GM18517 (cell line): ENCODE results near the gene LHCGR.

Experiments used
- ATAC-seq: cut with Tn5 transposase; IDR thresholded peaks from one replicate; pipeline ENCODE4 v1.9.1; 2021; ENCODE audit warnings: mild to moderate bottlenecking, moderate library complexity; ENCODE audit not compliant: unreplicated experiment

LHCGR gene

DNA sequence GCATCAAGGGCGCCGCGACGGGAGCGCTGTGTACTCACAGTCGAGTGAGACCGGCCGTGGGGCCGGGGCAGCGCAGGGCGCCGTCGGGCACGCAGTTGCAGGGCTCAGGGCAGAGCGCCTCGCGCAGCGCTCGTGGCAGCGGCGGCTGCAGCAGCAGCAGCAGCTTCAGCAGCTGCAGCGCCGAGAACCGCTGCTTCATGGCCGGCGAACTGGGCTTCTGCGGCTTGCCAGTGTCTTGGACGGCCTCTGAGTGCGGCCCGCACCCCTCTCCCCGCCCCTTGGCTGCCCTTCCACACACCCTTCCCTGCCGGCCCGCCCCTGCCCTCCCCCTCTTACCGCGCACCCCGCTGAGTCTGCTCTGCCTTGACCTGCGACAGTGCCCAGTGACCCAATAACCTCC is at the start of gene LHCGR:
Gene LHCGR (minus strand): TSS at position 252 of the 400 bp plus-strand sequence. CDS start 53 bp downstream, at position 199.
- ATAC-seq, result no peak

DNA sequence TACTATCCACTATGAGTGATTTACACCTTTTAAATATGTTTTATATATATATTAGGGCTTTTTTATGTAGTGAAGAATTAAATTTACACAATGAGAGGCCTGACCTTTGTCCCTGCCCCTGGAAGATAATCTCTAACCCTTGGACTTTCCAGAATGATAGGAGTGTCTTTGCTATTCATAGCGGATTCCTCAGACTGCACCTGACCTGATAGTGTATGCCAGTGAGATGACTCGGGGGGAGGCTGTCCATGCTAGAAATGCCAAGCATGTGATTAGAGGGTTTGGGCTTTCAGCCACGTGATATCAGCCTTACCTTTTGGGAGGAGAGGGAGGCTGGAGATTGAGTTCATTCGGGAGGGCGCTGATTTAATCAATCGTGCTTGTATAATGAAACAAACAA is 44.1 kb upstream of the LHCGR start:
- ATAC-seq, result no peak

DNA sequence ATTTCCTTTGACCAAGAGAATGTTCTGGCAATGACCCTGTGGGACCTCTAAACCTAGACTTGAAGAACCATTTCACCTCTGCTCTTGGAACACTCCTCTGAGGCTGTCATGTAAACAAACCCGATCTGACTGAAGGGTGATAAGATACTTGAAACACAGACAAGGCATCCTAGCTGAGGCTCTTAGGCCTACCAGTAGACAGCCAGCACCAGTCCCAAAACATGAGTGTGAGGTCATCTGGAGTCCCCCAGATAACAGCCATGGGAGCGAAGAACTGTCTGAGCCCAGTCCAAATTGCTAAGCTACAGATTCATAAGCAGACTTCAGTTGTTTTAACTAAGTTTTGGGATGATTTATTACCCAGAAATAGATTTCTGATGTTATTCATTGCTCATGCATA is 39.5 kb upstream of the LHCGR start:
- ATAC-seq, result no peak

DNA sequence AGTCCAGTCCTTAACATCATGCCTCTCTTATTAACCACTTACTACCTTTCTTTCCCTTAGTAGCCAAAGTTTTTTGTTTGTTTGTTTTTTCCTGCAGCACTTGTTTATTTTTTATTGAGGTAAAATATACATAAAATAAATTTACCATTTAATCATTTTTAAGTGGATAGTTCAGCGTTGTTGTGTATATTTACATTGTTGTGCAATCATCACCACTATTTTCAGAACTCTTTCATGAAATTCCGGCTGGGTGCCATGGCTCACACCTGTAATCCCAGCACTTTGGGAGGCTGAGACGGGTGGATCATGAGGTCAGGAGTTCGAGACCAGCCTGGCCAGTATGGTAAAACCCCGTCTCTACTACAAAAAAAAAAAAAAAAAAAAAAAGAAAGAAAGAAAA is 38.1 kb upstream of the LHCGR start:
- ATAC-seq, result no peak

DNA sequence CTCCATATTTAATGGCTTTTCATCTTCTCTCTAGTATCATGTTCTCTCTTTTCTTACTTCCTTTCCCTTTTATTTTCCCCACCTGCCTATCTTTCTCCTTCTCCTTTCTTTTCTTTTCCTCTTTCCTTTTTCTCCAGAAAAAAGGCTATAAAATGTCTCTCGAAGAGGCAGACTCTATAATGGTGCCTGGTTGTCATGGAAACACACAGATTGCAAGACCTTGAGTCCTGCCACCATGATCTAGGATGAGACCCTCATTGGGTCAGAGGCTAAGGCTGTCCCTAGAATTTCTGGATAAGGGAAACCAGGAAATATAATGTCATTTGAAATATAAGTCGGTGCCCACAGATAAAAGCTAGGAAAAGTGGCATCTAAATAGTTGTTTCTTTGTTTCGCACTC is 36.5 kb upstream of the LHCGR start:
- no peak for ATAC-seq

DNA sequence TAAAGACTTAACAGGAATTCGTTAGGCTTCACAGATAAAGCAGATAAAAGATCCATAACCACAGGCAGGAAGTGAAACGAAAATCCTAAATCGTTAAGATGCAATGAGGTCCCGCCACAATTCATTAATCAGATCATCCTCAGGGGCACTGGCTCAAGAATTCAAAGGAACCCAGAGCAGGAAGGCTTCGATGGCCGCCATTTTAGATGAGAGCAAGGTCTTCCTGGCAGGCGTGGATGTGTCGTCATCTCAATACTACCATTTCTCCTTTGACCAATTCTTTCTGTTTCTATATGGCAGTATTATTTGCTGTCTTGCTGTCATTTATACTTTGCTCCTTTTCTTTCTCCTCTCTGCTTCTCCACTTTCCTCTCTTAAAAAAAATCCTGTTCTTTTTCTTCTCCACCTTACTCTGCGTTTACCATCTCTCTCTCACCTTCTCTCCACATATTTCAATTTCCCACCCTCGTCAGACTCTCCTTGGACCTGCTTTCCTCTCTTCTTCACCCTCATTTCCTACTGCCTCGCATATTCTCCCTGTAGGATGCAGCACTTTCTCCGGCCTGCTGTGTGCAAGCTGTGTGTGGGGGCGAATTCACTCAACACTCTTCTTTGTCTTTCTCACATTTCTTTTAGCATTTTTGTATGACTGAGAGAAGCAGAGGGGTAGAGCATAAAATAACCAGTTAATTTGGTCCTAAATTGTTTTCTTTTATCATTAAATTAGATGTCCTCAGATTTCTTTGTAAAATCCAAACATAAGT is 35.1 kb upstream of the LHCGR start:
- no peak for ATAC-seq

DNA sequence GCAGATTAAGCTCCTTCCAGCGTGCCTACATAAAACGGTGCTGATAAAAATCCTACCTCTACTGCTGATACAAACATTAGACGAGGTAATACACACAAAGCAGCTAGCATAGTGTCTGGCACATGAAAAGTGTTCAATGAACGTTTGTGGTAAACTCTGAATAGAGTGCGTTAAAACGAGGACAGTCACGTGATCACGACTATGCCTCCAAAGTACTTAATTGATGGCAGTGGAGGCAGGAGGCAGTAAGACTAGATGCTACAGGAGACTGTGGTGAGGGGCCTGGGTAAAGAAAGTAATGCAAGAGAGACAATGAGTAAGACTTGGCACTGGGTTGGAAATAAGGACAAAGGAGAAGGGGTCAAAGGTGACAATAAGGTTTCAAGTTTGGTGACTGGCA is 32.1 kb upstream of the LHCGR start:
- ATAC-seq, result no peak

DNA sequence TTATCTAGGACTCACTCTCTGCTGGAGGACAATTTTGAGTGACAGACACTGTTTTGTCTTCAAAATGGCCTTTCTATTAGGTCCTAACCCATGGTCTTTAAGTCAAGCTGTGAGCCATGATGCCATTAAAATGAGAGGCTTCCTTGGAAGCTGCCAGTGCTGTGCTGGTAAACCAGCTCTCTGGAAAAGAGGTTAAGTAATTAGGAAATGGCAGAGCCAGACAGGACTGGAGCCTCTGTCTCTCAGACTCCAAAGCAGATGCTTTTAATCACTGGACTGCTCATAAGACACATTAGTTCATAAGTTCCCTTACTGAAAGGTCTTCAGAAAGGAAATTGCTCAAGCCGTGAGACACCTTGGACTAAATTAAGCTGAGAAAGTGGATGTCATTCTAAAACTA is 25.8 kb upstream of the LHCGR start:
- no peak for ATAC-seq

DNA sequence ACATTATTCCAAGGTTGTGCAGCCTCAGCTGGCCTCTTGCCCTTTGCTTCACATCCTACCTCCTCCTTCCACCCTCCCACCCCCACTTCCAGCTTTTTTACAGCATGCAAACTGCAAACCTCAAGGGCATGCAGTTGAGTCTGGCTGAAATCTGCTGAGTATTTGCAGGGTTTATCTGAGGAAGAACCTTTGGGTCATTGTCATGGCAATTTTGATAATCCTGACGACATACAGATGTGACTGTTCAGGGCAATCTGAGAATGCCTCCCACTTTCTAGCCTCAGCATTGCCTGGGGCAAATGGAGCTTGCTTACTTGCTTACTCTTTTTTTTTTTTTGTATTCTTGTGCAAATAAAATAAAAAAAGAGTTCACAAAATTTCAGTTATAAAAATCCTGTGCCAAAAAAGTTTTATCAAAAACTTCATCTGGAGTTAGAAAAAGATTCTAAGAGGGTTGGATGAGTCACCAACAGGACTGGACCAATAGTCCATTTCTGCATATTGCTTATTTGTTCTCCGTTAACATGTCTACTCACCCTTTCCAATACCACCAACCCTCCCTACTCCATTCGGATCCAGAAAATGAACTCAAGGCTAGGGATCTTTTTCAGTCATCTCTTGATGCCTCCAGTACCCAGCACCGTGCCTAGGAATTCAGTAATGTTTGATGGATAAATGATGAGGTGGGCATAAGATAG is 23.6 kb upstream of the LHCGR start:
- no peak for ATAC-seq

DNA sequence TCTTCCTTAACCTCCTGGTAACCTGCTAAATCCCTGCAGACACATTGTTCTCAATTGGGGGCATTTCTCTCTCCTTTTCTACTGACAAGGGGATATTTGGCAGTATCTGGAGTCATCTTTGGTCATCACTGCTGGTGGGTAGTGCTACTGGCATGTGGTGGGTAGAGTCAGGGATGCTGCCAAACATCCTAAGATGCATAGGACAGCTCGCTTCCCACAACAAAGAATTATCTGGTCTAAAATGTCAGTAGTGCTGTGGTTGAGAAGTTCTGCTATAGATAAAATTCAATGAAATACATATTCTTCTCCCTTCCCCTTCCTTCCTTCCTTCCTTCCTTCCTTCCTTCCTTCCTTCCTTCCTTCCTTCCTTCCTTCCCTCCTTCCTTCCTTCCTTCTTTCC is 18.7 kb upstream of the LHCGR start:
- ATAC-seq, result no peak

DNA sequence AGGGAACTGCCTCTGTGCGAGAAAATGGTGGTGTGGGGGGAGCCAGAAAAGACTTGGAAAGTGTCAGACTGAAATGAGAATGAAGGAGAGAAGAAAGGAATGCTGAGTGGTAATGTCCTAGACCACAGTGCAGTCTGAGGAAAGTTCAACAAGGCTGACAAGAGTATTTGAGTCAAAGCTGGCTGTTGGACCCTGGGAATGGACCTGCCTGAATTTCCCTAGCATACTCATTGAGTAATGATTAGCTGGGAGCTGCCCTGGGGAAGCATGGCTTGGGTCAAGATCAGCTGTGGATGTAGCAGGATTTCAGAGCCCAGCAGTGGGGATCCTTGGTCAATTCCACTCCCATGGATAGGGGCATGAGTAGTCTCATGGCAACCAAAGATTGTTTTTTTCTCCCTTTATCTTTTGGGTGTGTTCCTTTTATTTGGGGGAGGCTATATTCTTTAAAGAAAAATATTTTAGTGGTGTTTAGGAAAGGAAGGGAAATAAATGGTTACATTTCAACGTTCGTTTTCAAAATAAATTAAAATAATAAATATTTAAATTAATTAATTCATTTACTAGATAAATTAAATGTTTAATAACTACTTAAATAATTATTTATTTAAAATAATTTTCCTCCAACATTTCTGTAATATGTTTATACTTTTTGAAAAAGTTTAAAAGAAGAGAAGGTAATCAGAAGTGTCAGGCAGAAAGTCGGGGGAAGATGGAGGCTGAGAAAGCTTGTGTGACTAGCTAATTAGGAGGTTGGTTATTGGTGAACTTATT is 15.9 kb upstream of the LHCGR start:
- no peak for ATAC-seq

DNA sequence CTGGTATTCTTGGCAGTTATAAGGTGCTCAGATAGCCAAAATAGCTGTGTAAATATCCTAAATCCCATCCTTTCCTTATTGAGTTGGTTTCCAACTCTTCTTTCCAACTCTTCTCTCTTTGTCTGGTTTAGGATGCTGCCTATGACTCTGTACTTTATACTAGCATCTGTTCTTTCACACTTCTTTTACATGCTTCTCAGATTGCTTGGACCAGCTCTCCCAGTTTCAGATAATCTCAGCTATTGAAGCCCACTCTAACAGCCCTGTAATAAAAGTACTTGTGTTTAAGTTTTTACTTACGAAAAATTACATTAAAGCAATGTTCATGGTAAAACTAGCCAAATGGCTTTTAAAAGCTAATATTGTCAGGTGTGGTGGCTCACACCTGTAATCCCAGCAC is 14.7 kb upstream of the LHCGR start:
- ATAC-seq, result no peak

DNA sequence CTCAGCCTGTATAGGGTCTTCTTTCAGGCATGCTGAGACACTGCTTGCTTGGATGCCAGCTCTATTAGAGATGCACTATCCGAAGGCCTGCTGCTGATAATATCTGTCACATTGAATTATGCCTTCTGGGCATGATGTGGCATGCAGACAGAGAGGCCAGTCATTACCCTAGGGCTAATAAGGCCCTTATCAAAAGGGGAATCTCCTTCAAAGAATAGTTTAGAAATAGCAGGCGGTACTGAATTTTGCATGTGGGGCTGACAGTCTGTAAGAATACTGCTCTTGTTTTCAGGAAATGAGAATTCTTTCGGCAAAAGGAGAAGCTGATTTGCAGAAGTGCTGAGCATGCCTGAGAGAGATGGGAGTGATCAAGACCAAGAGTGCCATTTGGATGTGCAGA is 13.1 kb upstream of the LHCGR start:
- ATAC-seq, result no peak

DNA sequence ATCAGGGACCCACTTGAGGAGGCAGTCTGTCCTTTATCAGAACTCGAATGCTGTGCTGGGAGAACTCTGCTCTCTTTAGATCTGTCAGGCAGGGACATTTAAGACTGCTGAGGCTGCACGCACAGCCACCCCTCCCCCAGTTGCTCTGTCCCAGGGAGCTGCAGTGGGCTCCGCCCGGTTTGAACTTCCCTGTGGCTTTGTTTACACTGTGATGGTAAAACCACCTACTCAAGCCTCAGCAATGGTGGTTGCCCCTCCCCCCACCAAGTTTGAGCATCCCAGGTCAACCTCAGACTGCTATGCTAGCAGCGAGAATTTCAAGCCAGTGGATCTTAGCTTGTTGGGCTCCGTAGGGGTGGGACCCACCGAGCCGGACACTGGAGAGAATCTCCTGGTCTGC is 11.8 kb upstream of the LHCGR start:
- no peak for ATAC-seq

DNA sequence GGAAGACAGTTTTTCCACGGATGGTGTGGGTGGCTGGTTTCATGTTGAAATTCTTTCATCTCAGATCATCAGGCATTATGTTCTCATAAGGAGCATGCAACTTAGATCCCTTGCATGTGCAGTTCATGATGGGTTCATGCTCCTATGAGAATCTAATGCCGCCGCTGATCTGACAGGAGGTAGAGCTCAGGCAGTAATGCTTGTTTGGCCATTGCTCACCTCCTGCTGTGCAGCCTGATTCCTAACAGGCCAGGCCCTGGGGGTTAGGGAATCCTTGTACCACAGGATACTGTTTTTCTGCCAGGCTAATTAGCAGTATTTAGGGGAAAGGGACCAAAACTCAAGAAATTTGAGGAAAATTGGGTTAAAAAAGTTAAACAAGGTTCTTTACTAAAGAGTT is 5.3 kb upstream of the LHCGR start:
- no peak for ATAC-seq

DNA sequence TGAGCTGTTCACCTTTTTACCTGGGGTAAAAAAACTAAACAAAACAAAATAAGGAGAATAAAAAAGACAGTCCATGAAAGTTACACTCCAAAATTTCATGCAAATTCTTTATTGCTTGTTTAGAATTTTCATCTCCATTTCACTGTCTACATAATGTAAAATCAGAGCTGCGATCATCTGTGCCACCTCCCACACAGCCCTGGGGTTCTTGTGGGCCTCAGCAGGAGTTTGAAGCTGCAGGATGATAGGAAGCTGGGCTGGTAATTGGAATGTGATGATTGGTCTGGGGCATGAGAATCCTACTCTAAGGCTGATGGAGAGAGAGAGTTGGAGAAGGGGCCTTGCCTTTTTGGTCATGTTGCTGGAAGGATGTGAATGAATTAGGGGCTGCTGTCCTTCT is 4.2 kb upstream of the LHCGR start:
- ATAC-seq, result no peak

DNA sequence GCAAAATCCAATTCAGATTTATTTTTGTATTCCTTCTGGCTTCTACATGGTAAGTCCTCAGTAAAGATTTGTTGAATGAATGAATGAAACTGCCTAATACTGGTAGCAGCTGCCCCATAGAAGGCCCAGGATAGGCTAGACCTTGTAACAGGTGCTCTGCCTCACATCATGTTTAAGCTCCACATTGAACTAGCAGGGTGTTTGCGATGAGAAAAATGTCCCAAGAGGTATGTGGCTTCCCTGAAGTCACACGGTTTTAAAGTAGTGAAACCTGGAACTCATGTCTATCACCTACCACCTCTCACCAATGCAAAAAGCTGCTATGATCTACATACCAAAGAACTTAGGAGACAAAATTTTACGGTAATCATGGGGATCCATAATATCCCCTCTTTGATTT is 765 bp upstream of the LHCGR start:
- no peak for ATAC-seq

DNA sequence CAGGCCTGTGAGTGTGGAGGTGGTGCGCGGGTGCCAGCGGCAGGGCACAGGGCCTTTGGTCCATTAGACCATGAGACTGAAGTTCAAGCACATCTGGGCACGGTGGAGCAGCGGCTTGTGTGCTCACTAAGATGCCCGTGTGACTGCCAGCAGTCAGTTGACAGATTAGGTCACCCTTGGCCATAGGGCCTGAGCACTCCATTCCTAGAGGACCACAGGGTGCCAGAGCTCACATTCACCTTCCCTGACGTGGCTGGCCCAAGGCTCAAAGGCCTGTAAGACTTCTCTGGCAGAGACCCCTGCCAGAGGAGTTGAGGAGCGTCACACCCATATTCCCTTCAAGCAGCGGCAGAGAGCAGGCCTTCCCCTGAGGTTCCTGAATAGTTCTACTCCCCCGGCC is 650 bp downstream of the LHCGR start:
- no peak for ATAC-seq

DNA sequence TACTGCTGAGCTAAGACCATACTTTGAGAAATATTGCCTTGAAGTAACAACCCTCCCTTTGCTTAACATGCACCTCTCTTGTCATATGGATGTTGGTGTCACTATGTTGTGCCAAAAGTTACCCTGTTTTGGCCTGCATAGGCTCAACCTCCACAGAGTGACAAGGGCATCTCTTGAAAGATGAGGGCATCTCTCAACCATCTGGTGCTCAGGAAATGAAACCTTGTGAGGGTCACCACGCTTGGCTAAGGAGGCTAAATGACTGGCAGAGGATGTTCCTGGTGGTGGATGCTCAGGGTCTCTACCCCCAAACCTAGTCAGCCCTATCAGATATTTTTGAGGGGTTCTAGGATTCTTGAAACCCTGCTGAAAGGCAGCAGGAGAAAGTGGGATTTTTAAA is 2.3 kb downstream of the LHCGR start:
- ATAC-seq, result peak; percentile 40

DNA sequence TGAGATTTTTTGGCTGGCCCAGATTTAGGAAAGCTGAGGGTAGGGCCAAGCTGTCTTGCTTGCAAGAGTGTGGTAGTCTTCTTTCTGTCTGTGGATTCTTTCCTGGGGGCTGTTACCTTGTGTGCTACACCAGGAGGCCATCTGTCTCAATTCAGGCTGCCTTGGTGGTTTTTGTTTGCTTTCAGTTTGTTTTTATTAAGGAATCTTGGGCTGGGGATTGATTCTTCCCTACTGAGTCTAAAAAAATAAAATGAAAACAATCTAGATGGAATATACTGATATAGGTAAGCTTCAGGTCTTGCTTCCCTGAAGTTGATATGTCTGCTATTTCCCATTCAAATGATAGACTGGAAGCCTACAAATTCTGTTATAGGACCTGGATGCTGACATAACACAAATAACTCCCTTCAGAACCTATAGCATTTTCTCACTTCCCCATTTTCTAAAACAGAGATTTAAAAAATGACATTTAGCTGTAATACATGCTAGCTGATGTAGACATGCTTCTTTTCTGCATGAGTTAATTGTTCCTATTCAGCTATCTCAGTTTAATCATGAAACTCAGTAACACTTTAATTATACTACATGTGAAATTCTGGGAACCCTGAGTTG is 5.3 kb downstream of the LHCGR start:
- ATAC-seq, result peak; percentile 68

DNA sequence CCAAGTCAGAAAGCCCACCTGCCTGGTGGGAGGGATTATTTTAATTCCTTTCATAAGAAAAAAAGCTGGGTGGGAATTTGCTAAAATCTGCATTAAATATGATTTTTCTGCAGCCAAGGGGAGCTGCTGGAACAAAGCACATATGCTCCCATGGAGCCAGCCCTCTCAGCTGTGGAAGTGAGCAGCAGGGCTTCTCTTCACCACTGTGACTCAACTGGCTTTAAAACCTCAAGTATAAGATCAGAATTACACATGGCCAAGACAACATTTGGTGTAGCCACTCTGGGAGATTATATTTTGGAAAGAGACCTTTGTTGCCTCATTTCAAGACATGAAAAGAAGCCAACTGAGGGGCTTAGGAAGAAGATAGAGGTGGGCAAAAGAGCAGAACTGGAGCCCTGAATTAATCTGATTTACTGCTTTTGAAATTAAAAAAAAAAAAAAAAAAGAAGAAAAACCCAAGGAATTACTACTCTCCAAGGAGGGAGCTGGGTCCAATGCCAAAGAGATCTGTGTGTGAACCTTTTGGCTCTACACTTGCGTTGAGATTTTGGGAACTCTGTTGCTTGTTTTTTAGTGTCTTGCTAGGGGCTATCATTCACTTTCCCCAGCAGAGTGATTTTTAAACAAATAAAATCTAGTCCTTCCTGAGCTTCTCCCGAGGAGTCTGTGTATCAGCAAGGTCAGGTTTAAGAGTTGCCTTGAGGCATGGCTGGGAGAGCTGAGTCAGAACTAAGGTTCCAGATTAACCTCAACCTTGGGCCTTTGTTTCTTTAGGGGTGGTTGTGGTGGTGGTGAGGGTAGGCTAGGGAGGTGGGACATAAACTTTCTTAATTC is 6.0 kb downstream of the LHCGR start:
- ATAC-seq, result peak; percentile 34
